UCSD-AML1 (cell line): Measurements from ENCODE around the gene KLHL7.
"Not testable (repeated sequence)": the region's sequence is repeated elsewhere in the genome, so short reads cannot be mapped to it uniquely, and the experiment has no call there.

ENCODE experiments used
- DNase-seq: peaks from one replicate; lab custom pipeline; 2025; ENCODE audit not compliant: unreplicated experiment; lab: John Stamatoyannopoulos, UW

The KLHL7 gene

GRCh38 chr7:23106823-23107663 is 1.5 kb downstream of the KLHL7 start:
- no peak for DNase-seq

DNA sequence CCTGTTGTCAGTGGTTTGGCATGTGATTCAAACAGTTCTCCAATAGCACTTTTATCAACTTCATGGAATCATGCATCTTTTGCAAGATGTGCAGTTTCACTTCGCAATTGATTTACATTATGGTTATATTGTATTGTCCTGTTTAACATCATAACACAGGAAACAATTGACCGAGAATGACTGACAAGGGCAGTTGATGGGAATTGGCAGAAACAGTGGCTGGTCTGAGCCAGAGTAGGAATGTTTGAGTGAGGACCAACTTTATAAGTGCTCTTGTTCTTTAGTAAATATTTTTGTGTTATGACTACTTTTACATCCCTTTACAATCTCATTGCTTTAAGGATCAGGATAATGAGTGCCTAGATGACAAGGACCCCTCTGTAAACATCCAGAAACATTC is 2.2 kb downstream of the KLHL7 start:
- DNase-seq: no peak

DNA sequence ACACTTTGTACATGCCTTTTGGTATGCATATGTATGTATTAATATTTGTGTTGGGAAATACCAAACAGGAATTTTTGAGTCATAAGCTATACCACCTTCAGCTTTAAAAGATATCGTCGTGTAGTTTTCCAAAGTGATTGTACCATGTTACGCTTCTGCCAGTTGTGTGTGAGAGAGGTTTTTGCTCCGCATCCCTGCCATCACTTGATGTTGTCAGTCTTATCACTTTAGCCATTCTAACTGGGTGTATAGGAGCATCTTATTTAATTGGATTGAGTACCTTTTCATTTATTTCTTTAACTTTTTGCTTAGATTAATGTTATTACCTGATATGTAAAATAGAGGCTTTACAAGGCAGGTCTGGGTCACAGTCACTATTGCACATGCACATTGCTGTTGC is 3.4 kb downstream of the KLHL7 start:
- no peak for DNase-seq

DNA sequence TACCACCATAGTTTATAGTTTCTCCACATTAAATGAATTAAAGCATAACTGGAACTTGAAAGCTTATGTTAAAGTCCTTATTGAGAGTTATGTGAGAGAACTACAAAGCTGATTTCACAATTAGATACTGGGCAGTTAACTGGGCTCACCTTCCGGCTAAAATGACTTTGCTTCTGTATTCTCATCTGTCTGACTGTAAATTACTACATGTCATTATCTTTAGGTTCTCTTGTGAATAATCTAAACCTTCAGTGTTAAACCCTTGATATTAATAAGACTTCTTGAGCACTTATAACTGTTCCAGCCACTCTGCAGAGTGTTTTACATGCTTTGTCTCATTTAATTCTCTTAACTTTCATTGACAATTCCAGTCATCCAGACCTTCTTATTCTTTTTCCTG is 3.9 kb downstream of the KLHL7 start:
- no peak for DNase-seq

DNA sequence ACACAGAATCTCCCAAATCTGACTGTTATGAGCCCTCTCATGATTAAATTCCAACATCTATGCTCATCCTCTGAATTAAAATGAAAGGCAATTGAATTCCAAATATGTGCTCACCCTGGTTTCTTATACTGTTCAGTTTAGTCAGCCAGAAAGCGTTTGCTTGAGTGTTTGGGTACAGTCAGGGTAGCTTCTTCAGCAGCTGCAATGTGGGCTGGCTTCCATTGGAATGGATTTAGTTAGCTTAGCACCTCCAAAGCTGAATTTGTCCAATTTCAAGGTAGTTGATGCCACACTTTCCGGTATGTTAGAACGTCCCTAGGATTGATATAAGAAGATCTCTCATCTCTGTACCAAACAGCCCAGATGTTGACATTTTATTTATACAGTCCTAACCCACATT is 9.3 kb downstream of the KLHL7 start:
- DNase-seq: no peak

GRCh38 chr7:23115991-23116390 is 10.4 kb downstream of the KLHL7 start:
- DNase-seq: no peak

DNA sequence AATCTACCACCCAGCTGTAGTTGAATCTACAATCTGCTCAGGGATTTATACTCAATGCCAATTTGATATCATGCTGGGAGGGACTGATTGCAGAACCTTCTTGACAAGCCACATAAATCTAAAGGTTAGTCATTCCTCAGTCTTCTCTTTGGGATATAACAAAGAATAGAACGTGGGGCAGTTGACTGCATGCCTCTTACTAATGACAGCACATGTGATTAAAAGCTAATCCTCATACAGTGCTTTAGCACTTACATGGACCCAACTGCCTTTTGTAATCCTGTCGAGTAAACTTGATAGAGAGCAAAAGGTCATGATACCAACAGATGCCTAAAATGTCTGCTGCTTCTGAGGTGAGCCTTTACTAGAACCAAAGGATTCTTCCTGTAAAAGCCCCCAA is 12.3 kb downstream of the KLHL7 start:
- DNase-seq: no peak

- no peak for DNase-seq
Measured at GRCh38 chr7:23120106-23120505, 14.5 kb downstream of the KLHL7 start.

- DNase-seq: no peak
Measured at GRCh38 chr7:23121165-23121564, 15.6 kb downstream of the KLHL7 start.

GRCh38 chr7:23123007-23123406 is 17.4 kb downstream of the KLHL7 start:
- DNase-seq: no peak

- no peak for DNase-seq
Measured at GRCh38 chr7:23123465-23123864, 17.9 kb downstream of the KLHL7 start.

- no peak for DNase-seq
Measured at GRCh38 chr7:23129036-23129435, 23.5 kb downstream of the KLHL7 start.

GRCh38 chr7:23131799-23132198 is 26.2 kb downstream of the KLHL7 start:
- not testable (repeated sequence) for DNase-seq

DNA sequence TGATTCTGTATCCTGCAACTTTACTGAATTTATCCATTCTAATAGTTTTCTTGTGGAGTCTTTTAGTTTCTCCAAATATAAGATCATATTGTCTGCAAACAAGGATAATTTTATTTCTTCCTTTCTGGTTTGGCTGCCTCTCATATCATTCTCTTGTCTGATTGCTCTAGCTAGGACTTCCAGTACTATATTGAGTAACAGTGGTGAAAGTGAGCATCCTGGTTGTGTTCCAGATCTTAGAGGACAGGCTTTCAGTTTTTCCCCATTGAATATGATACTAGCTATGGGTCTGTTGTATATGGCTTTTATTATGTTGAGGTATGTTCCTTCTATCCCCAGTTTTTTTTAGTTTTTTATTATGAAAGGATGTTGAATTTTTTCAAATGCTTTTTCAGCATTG is 28.2 kb downstream of the KLHL7 start:
- DNase-seq: no peak

DNA sequence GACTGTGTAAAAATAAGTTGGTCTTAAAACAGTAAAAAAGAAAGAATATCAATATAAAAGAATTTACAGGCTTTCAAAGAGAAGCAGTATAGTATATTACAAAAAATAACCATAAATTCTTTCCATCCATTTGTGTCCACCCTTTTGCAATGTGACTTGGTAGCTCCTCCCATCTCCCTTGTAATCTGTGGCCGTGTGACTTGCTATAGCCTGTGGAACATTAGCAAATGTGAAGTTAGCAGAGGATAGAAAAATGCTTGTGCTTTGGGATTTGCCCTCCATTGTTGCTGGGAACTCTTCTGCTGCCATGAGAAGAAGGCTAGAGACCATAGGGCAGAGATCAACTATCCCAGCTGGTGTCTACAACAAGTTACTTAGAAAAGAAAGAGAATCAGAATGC is 30.2 kb downstream of the KLHL7 start:
- no peak for DNase-seq

GRCh38 chr7:23136216-23136615 is 30.6 kb downstream of the KLHL7 start:
- DNase-seq: no peak

- no peak for DNase-seq
Measured at GRCh38 chr7:23157679-23158078, 52.1 kb downstream of the KLHL7 start.

DNA sequence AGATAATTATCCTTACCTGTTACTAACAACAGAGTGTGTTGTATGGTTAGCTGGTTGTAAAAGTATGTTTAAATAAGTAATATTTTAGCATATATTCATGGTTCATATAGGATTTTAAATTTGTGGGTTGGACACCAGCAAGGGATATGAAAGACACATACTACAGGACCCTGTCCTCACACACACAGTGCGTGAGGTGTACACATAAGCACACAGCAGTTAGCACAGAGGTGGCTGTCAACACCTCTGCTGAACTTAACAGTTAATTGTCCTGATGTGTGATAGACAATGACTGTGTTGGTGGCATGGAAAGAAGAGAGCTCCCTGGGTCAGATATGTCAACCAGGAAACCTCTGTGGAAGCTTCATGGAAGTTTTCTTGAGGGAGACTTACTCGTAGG is 53.0 kb downstream of the KLHL7 start:
- no peak for DNase-seq

DNA sequence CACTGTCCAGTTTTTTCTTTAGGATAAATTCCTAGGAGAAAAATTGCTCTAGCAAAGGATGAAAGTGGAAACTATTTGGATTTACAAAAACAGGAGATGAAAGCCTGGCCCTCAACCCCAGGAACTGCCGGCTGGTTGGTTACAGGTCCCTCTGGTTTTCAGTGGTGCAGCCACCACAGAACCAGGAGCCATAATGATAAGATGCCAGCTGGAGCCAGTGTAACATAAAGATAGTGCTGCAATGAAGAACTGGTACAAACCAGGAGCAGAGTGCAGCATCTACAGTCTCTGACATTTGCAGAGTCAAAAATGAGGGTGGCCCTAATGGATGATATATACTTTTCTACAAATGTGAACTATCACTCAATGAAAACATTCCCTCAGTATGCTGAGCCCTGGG is 55.9 kb downstream of the KLHL7 start:
- DNase-seq: no peak

- DNase-seq: no peak
Measured at GRCh38 chr7:23164846-23165245, 59.3 kb downstream of the KLHL7 start.

GRCh38 chr7:23165316-23165715 is 59.7 kb downstream of the KLHL7 start:
- no peak for DNase-seq

GRCh38 chr7:23167691-23168090 is 62.1 kb downstream of the KLHL7 start:
- no peak for DNase-seq
